HepG2 (cell line): ENCODE measurements around the gene APBB2.

Experiments
- JUN ChIP-seq: sonication (generic); formaldehyde crosslinking; IDR thresholded peaks from 2 replicates; pipeline ENCODE4 v1.4.0; 2020; ENCODE audit warnings: mild to moderate bottlenecking, missing genetic modification reagents
- POLR2A ChIP-seq, 2 experiments: IDR thresholded peaks; 2 replicates each; pipeline ENCODE4 v1.6.1; 2011; ENCODE audit warnings: low read depth in 2 of 2, low read length in 2 of 2, mild to moderate bottlenecking in 1 of 2, moderate library complexity in 1 of 2; ENCODE audit not compliant: insufficient read depth in 1 of 2
- PRPF4 ChIP-seq: fragments of 200-400 bp; formaldehyde crosslinking; IDR thresholded peaks from 2 replicates; pipeline ENCODE4 v1.6.1; 2016; ENCODE audit warnings: low read length, low read depth; ENCODE audit not compliant: poor library complexity, severe bottlenecking
- SIN3A ChIP-seq: IDR thresholded peaks from 2 replicates; pipeline ENCODE4 v1.6.1; 2011; ENCODE audit warnings: low read depth, mild to moderate bottlenecking, control low read depth, low read length, borderline replicate concordance
- ZNF17 ChIP-seq: sonication (generic); formaldehyde crosslinking; IDR thresholded peaks from 2 replicates; pipeline ENCODE4 v1.5.0; 2020; ENCODE audit warnings: mild to moderate bottlenecking, missing genetic modification reagents
- TF ChIP-seq, protein P1 (sequence below): sonication (generic); formaldehyde crosslinking; IDR thresholded peaks from 2 replicates; pipeline ENCODE4 v1.4.0; 2020; ENCODE audit warnings: missing genetic modification reagents
- TF ChIP-seq, protein P2 (sequence below): sonication (generic); formaldehyde crosslinking; IDR thresholded peaks from 2 replicates; pipeline ENCODE4 v1.4.0; 2020; ENCODE audit warnings: missing genetic modification reagents
- TF ChIP-seq, protein P3 (sequence below): sonication (generic); formaldehyde crosslinking; IDR thresholded peaks from 2 replicates; pipeline ENCODE4 v1.4.0; 2020; ENCODE audit warnings: missing genetic modification reagents
- TF ChIP-seq, protein P4 (sequence below): sonication (generic); formaldehyde crosslinking; IDR thresholded peaks from 2 replicates; pipeline ENCODE4 v1.8.0; 2022; ENCODE audit warnings: low read depth, missing genetic modification reagents

DNA sequence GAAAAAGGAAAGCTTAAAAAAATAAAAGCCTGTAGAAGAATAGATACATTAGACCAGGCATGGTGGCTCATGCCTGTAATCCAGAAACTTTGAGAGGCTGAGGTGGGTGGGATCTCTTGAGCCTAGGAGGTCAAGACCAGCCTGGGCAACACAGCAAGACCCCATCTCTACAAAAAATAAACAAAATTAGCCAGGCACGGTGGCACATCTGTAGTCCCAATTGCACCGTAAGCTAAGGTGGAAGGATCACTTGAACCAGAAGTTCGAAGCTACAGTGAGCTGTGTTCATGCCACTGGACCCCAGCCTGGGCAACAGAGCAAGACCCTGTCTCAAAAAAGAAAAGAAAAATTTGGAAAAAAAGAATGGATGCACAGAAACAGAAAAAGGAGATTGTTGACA lies 149.4 kb downstream of the APBB2 start:
- no peak for TF ChIP-seq PRPF4
- no peak for TF ChIP-seq JUN (CRISPR knock-in tag)
- TF ChIP-seq, protein P1, sequence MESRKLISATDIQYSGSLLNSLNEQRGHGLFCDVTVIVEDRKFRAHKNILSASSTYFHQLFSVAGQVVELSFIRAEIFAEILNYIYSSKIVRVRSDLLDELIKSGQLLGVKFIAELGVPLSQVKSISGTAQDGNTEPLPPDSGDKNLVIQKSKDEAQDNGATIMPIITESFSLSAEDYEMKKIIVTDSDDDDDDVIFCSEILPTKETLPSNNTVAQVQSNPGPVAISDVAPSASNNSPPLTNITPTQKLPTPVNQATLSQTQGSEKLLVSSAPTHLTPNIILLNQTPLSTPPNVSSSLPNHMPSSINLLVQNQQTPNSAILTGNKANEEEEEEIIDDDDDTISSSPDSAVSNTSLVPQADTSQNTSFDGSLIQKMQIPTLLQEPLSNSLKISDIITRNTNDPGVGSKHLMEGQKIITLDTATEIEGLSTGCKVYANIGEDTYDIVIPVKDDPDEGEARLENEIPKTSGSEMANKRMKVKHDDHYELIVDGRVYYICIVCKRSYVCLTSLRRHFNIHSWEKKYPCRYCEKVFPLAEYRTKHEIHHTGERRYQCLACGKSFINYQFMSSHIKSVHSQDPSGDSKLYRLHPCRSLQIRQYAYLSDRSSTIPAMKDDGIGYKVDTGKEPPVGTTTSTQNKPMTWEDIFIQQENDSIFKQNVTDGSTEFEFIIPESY (CRISPR knock-in tag) = no peak
- TF ChIP-seq, protein P2, sequence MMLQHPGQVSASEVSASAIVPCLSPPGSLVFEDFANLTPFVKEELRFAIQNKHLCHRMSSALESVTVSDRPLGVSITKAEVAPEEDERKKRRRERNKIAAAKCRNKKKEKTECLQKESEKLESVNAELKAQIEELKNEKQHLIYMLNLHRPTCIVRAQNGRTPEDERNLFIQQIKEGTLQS = no peak
- no peak for TF ChIP-seq POLR2A (IDR thresholded peaks at IDR 0.05; ENCODE audit: insufficient read depth in 1 of 2, low read depth in 2 of 2, low read length in 2 of 2)
- TF ChIP-seq, protein P3, sequence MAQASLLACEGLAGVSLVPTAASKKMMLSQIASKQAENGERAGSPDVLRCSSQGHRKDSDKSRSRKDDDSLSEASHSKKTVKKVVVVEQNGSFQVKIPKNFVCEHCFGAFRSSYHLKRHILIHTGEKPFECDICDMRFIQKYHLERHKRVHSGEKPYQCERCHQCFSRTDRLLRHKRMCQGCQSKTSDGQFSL (CRISPR knock-in tag) = no peak
- no peak for TF ChIP-seq SIN3A
- TF ChIP-seq, protein P4, sequence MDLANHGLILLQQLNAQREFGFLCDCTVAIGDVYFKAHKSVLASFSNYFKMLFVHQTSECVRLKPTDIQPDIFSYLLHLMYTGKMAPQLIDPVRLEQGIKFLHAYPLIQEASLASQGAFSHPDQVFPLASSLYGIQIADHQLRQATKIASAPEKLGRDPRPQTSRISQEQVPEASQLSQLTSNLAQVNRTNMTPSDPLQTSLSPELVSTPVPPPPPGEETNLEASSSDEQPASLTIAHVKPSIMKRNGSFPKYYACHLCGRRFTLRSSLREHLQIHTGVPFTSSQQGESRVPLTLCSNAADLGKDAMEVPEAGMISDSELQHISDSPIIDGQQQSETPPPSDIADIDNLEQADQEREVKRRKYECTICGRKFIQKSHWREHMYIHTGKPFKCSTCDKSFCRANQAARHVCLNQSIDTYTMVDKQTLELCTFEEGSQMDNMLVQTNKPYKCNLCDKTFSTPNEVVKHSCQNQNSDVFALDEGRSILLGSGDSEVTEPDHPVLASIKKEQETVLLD (CRISPR knock-in tag) = no peak
- TF ChIP-seq ZNF17 = no peak
